HG03521 (cell line): Measurements from ENCODE around the gene SF3A1.
A peak's percentile ranks its signal among the peaks of the same experiment; 100 is the strongest.

Source experiments
- ATAC-seq: cut with Tn5 transposase; IDR thresholded peaks from one replicate; pipeline ENCODE4 v1.9.1; 2021; ENCODE audit warnings: mild to moderate bottlenecking, moderate library complexity; ENCODE audit not compliant: unreplicated experiment

SF3A1 gene

GRCh38 chr22:30289141-30289979 lies 67.3 kb downstream of the SF3A1 start, which contains the start of gene CASTOR1:
TSS of gene CASTOR1 (minus strand) at chr22:30289505. CDS start at chr22:30289497, 8 bp downstream.
- ATAC-seq, result peak; percentile 61

- ATAC-seq, result no peak
Measured at GRCh38 chr22:30288419-30289140, 68.1 kb downstream of the SF3A1 start.

- no peak for ATAC-seq
Measured at GRCh38 chr22:30287648-30288418, 68.9 kb downstream of the SF3A1 start.

GRCh38 chr22:30286813-30287647 lies 69.7 kb downstream of the SF3A1 start:
- ATAC-seq, result no peak

GRCh38 chr22:30286331-30286730 lies 70.4 kb downstream of the SF3A1 start:
- ATAC-seq, result no peak

GRCh38 chr22:30285846-30286200 lies 70.9 kb downstream of the SF3A1 start:
- ATAC-seq, result no peak

- ATAC-seq, result no peak
Measured at GRCh38 chr22:30285176-30285845, 71.4 kb downstream of the SF3A1 start.

GRCh38 chr22:30284666-30285065 lies 72.0 kb downstream of the SF3A1 start:
- ATAC-seq, result no peak

GRCh38 chr22:30284172-30284571 lies 72.5 kb downstream of the SF3A1 start:
- no peak for ATAC-seq

GRCh38 chr22:30283342-30283741 lies 73.4 kb downstream of the SF3A1 start:
- ATAC-seq, result no peak

GRCh38 chr22:30282616-30283046 lies 74.1 kb downstream of the SF3A1 start:
- ATAC-seq, result no peak
